ENCODE results near the gene ITGAL.

DNA sequence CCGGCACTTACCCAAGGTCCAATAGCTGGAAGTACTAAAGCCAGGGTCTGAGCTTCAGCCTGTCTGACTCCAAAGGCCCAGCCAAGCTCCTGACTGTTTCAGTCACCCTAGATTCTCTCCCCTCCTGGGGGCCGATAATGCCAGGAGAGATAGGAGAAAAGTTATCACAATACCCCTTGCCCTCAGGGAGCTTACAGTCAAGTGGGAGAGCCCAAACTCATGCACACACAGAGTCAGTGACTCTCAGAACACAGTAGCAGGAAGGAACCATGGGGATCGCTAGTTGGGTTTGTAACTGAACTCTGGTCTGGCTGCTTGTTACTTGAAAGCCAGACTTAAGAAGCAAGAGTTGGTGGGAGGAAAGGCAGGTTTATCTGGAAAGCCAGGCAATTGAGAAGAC lies 39.0 kb downstream of the ITGAL start:
- TF ChIP-seq, protein P1, sequence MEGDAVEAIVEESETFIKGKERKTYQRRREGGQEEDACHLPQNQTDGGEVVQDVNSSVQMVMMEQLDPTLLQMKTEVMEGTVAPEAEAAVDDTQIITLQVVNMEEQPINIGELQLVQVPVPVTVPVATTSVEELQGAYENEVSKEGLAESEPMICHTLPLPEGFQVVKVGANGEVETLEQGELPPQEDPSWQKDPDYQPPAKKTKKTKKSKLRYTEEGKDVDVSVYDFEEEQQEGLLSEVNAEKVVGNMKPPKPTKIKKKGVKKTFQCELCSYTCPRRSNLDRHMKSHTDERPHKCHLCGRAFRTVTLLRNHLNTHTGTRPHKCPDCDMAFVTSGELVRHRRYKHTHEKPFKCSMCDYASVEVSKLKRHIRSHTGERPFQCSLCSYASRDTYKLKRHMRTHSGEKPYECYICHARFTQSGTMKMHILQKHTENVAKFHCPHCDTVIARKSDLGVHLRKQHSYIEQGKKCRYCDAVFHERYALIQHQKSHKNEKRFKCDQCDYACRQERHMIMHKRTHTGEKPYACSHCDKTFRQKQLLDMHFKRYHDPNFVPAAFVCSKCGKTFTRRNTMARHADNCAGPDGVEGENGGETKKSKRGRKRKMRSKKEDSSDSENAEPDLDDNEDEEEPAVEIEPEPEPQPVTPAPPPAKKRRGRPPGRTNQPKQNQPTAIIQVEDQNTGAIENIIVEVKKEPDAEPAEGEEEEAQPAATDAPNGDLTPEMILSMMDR (conservative IDR thresholded peaks at IDR 0.05; ENCODE audit: low read depth, low read length): no peak
- TF ChIP-seq EZH2 (IDR thresholded peaks at IDR 0.05; ENCODE audit: borderline replicate concordance, low read depth, low read length, poor library complexity, severe bottlenecking): no peak

Measured in A673 (cell line).